ENCODE measurements around the gene CACNB2. TPM values are rescaled to one million over a fixed set of nuclear protein-coding genes. Genes with fewer than 3 reads are reported as not detected.

The CACNB2 gene
- total RNA-seq, 1 experiment from 2014 or later, result not detected

GRCh38 chr10:18345308-18345707 lies 205.1 kb downstream of the CACNB2 start:
- H3K4me1 ChIP-seq (ENCODE audit: control insufficient read depth, insufficient read depth, low read length), result no peaks in the 10 kb centered on the region
- in situ Hi-C loops (cut with HindIII; ENCODE audit: low pct_unique_long_range_greater_than_20kb, low sequenced_read_pairs), result no loop called here
- no peaks in the 10 kb centered on the region for H3K27me3 ChIP-seq (ENCODE audit: control insufficient read depth, insufficient read depth, low read length)
- ChIA-PET POLR2A (no interaction called here), CTCF (no interaction called here)
- H3K9me3 ChIP-seq (ENCODE audit: control insufficient read depth, insufficient read depth, low read depth, low read length), result no peaks in the 10 kb centered on the region
- intact Hi-C loops (cut with micrococcal nuclease; ENCODE audit: unreplicated experiment), result no loop called here
- no TSS peak for BruUV-seq (replicated peaks)
- no peak for TF ChIP-seq SIN3A (IDR thresholded peaks at IDR 0.05; ENCODE audit: borderline replicate concordance, insufficient read depth, low read depth, low read length)
- no peak for TF ChIP-seq CTCF (IDR thresholded peaks at IDR 0.05)
- no peak for TF ChIP-seq TCF7L2 (IDR thresholded peaks at IDR 0.05; ENCODE audit: low read depth, low read length)
- no peak for TF ChIP-seq POLR2AphosphoS5 (IDR thresholded peaks at IDR 0.05; ENCODE audit: low read depth, low read length)
- TF ChIP-seq, protein P1, sequence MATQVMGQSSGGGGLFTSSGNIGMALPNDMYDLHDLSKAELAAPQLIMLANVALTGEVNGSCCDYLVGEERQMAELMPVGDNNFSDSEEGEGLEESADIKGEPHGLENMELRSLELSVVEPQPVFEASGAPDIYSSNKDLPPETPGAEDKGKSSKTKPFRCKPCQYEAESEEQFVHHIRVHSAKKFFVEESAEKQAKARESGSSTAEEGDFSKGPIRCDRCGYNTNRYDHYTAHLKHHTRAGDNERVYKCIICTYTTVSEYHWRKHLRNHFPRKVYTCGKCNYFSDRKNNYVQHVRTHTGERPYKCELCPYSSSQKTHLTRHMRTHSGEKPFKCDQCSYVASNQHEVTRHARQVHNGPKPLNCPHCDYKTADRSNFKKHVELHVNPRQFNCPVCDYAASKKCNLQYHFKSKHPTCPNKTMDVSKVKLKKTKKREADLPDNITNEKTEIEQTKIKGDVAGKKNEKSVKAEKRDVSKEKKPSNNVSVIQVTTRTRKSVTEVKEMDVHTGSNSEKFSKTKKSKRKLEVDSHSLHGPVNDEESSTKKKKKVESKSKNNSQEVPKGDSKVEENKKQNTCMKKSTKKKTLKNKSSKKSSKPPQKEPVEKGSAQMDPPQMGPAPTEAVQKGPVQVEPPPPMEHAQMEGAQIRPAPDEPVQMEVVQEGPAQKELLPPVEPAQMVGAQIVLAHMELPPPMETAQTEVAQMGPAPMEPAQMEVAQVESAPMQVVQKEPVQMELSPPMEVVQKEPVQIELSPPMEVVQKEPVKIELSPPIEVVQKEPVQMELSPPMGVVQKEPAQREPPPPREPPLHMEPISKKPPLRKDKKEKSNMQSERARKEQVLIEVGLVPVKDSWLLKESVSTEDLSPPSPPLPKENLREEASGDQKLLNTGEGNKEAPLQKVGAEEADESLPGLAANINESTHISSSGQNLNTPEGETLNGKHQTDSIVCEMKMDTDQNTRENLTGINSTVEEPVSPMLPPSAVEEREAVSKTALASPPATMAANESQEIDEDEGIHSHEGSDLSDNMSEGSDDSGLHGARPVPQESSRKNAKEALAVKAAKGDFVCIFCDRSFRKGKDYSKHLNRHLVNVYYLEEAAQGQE (IDR thresholded peaks at IDR 0.05; ENCODE audit: insufficient read depth in 1 of 2, low read depth in 2 of 2, low read length in 1 of 2), result no peak
- no peak overlapping the region for H3K4me3 ChIP-seq (ENCODE audit: low read depth in 2 of 2, low read length in 2 of 2)
- H3K36me3 ChIP-seq (ENCODE audit: control insufficient read depth, insufficient read depth, low read length), result no peaks in the 10 kb centered on the region
- H3K27ac ChIP-seq (ENCODE audit: low read length), result no peak overlapping the region
- ATAC-seq (no peak), DNase-seq (ENCODE audit: low read depth, low spot score) (no peak)

DNA sequence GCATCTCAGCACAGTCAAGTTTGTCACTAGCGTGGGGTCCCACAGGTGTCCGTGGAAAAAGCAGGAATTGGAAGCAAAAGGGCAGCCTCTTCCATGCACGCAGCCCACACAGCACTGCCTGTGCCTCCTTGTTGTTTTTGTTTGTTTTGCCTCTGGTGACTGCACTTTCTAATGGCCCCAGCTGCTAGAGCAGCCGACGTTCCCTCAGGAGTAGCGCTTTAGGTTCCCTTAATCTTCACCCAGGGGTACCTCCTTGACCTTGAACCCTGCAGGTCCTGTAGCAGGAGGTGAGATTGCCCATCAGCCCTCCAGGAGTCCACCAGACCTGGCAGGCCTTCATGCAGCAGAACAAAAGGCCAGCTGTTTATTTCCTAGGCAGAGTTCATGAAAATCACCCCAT lies 210.1 kb downstream of the CACNB2 start:
- Histone ChIP-seq H3K27ac (ENCODE audit: low read length) (no peak overlapping the region), H3K36me3 (ENCODE audit: control insufficient read depth, insufficient read depth, low read length) (no peaks in the 10 kb centered on the region), H3K9me3 (ENCODE audit: control insufficient read depth, insufficient read depth, low read depth, low read length) (no peaks in the 10 kb centered on the region), H3K27me3 (ENCODE audit: control insufficient read depth, insufficient read depth, low read length) (no peaks in the 10 kb centered on the region), H3K4me1 (ENCODE audit: control insufficient read depth, insufficient read depth, low read length) (no peaks in the 10 kb centered on the region), H3K4me3 (ENCODE audit: low read depth in 2 of 2, low read length in 2 of 2) (no peak overlapping the region)
- ATAC-seq (no peak), DNase-seq (ENCODE audit: low read depth, low spot score) (no peak)
- TF ChIP-seq, protein P1 (IDR thresholded peaks at IDR 0.05; ENCODE audit: insufficient read depth in 1 of 2, low read depth in 2 of 2, low read length in 1 of 2), result no peak
- no peak for TF ChIP-seq SIN3A (IDR thresholded peaks at IDR 0.05; ENCODE audit: borderline replicate concordance, insufficient read depth, low read depth, low read length)
- no peak for TF ChIP-seq TCF7L2 (IDR thresholded peaks at IDR 0.05; ENCODE audit: low read depth, low read length)
- no peak for TF ChIP-seq POLR2AphosphoS5 (IDR thresholded peaks at IDR 0.05; ENCODE audit: low read depth, low read length)
- no peak for TF ChIP-seq CTCF (IDR thresholded peaks at IDR 0.05)
- POLR2A ChIA-PET, result no interaction called here
- in situ Hi-C loops (cut with HindIII; ENCODE audit: low pct_unique_long_range_greater_than_20kb, low sequenced_read_pairs) (no loop called here), intact Hi-C loops (cut with micrococcal nuclease; ENCODE audit: unreplicated experiment) (no loop called here)
- CTCF ChIA-PET, result no interaction called here
- no TSS peak for BruUV-seq (replicated peaks)

Measured in Panc1 (cell line).